ENCODE data around the gene STH.

Gene STH

DNA sequence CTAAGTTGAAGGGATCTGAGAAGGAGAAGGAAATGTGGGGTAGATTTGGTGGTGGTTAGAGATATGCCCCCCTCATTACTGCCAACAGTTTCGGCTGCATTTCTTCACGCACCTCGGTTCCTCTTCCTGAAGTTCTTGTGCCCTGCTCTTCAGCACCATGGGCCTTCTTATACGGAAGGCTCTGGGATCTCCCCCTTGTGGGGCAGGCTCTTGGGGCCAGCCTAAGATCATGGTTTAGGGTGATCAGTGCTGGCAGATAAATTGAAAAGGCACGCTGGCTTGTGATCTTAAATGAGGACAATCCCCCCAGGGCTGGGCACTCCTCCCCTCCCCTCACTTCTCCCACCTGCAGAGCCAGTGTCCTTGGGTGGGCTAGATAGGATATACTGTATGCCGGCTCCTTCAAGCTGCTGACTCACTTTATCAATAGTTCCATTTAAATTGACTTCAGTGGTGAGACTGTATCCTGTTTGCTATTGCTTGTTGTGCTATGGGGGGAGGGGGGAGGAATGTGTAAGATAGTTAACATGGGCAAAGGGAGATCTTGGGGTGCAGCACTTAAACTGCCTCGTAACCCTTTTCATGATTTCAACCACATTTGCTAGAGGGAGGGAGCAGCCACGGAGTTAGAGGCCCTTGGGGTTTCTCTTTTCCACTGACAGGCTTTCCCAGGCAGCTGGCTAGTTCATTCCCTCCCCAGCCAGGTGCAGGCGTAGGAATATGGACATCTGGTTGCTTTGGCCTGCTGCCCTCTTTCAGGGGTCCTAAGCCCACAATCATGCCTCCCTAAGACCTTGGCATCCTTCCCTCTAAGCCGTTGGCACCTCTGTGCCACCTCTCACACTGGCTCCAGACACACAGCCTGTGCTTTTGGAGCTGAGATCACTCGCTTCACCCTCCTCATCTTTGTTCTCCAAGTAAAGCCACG is 28.3 kb downstream of the STH start:
- Histone ChIP-seq H3K9me3 (ENCODE audit: control insufficient read depth, insufficient read depth, low read depth, low read length) (no peaks in the 10 kb centered on the region), H3K4me3 (ENCODE audit: low read depth, low read length) (no peak overlapping the region), H3K27ac (ENCODE audit: extremely low read depth, low read depth, low read length) (no peak overlapping the region), H3K36me3 (ENCODE audit: control insufficient read depth in 2 of 2, insufficient read depth in 1 of 2, low read length in 2 of 2) (peaks cover 3 to 83% of the 10 kb centered on the region in 2 experiments; a peak in 1 of 3 replicates), H3K4me1 (ENCODE audit: control insufficient read depth, insufficient read depth, low read length) (no peaks in the 10 kb centered on the region)
- ChIA-PET CTCF (interaction anchor here (0.5 to 3.9 kb wide), 4 partner anchors 17 to 184 kb away, joined by 3 to 18 read pairs (median 4); no protein-coding TSS in a partner anchor), POLR2A (interaction anchor here (0.6 kb wide), 1 partner anchor 31 kb away, joined by 3 read pairs; no protein-coding TSS in a partner anchor)
- TF ChIP-seq, protein P1, sequence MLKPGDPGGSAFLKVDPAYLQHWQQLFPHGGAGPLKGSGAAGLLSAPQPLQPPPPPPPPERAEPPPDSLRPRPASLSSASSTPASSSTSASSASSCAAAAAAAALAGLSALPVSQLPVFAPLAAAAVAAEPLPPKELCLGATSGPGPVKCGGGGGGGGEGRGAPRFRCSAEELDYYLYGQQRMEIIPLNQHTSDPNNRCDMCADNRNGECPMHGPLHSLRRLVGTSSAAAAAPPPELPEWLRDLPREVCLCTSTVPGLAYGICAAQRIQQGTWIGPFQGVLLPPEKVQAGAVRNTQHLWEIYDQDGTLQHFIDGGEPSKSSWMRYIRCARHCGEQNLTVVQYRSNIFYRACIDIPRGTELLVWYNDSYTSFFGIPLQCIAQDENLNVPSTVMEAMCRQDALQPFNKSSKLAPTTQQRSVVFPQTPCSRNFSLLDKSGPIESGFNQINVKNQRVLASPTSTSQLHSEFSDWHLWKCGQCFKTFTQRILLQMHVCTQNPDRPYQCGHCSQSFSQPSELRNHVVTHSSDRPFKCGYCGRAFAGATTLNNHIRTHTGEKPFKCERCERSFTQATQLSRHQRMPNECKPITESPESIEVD (tag by site-specific recombination; IDR thresholded peaks at IDR 0.05), result no peak
- TF ChIP-seq ZNF621 (tag by site-specific recombination; IDR thresholded peaks at IDR 0.05), result no peak
- no peak for TF ChIP-seq ZNF394 (tag by site-specific recombination; IDR thresholded peaks at IDR 0.05; ENCODE audit: borderline replicate concordance)
- TF ChIP-seq FEZF1 (tag by site-specific recombination; IDR thresholded peaks at IDR 0.05), result no peak
- TF ChIP-seq, protein P2, sequence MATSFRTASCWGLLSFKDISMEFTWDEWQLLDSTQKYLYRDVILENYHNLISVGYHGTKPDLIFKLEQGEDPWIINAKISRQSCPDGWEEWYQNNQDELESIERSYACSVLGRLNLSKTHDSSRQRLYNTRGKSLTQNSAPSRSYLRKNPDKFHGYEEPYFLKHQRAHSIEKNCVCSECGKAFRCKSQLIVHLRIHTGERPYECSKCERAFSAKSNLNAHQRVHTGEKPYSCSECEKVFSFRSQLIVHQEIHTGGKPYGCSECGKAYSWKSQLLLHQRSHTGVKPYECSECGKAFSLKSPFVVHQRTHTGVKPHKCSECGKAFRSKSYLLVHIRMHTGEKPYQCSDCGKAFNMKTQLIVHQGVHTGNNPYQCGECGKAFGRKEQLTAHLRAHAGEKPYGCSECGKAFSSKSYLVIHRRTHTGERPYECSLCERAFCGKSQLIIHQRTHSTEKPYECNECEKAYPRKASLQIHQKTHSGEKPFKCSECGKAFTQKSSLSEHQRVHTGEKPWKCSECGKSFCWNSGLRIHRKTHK (tag by site-specific recombination; IDR thresholded peaks at IDR 0.05), result no peak
- 0 out of 2 replicates have a peak, but pooled peaks have one; percentile 41 for TF ChIP-seq ZNF660 (tag by site-specific recombination; IDR thresholded peaks at IDR 0.05)
- TF ChIP-seq ZNF664 (tag by site-specific recombination; IDR thresholded peaks at IDR 0.05), result no peak
- 0 out of 2 replicates have a peak, but pooled peaks have one; percentile 14 for TF ChIP-seq ZNF600 (tag by site-specific recombination; IDR thresholded peaks at IDR 0.05)

DNA sequence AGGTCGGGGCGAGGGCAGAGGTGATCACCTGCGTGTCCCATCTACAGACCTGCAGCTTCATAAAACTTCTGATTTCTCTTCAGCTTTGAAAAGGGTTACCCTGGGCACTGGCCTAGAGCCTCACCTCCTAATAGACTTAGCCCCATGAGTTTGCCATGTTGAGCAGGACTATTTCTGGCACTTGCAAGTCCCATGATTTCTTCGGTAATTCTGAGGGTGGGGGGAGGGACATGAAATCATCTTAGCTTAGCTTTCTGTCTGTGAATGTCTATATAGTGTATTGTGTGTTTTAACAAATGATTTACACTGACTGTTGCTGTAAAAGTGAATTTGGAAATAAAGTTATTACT is 28.9 kb downstream of the STH start:
- H3K36me3 ChIP-seq (ENCODE audit: control insufficient read depth in 2 of 2, insufficient read depth in 1 of 2, low read length in 2 of 2), result peaks cover 7 to 83% of the 10 kb centered on the region in 2 experiments; a peak in 2 of 3 replicates
- H3K9me3 ChIP-seq (ENCODE audit: control insufficient read depth, insufficient read depth, low read depth, low read length), result no peaks in the 10 kb centered on the region
- no peak overlapping the region for H3K4me3 ChIP-seq (ENCODE audit: low read depth, low read length)
- H3K4me1 ChIP-seq (ENCODE audit: control insufficient read depth, insufficient read depth, low read length), result no peaks in the 10 kb centered on the region
- H3K27ac ChIP-seq (ENCODE audit: extremely low read depth, low read depth, low read length), result no peak overlapping the region
- ChIA-PET POLR2A (no interaction called here), CTCF (interaction anchor here (0.5 to 3.9 kb wide), 4 partner anchors 17 to 183 kb away, joined by 3 to 18 read pairs (median 4); no protein-coding TSS in a partner anchor)
- TF ChIP-seq ZNF146 (tag by site-specific recombination; IDR thresholded peaks at IDR 0.05) (no peak), GLI2 (tag by site-specific recombination; IDR thresholded peaks at IDR 0.05; ENCODE audit: borderline replicate concordance, low read depth) (no peak), ZNF521 (tag by site-specific recombination; IDR thresholded peaks at IDR 0.05) (no peak), ZXDB (tag by site-specific recombination; IDR thresholded peaks at IDR 0.05) (no peak), ZNF560 (tag by site-specific recombination; IDR thresholded peaks at IDR 0.05; ENCODE audit: borderline replicate concordance) (no peak), ZNF266 (tag by site-specific recombination; IDR thresholded peaks at IDR 0.05; ENCODE audit: low read depth) (no peak), ZNF621 (tag by site-specific recombination; IDR thresholded peaks at IDR 0.05) (no peak), ZNF664 (tag by site-specific recombination; IDR thresholded peaks at IDR 0.05) (no peak), ZNF350 (tag by site-specific recombination; IDR thresholded peaks at IDR 0.05) (no peak)

DNA sequence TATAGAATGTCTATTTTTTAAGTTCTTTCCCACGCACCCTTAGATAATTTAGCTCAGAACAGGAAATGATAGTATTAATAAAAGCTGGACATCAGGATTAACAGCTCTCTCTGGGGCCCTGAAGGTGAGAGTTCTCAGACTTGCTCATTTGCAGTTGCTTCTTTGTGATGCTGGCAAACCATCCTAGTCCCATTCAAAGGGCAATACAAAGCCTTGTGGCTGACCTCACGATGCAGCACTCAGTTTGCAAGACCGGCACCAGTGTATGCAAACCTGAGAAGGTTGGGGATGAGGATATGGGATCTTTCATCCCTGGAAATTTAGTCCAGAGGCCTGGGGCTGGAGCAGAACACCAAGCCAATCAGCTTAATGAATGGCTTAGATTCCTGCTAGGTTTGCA is 29.3 kb downstream of the STH start:
- no peak for TF ChIP-seq ZFP3 (tag by site-specific recombination; IDR thresholded peaks at IDR 0.05; ENCODE audit: low read depth)
- 0 out of 2 replicates have a peak, but pooled peaks have one; percentile 6 for TF ChIP-seq ZBTB7A (tag by site-specific recombination; IDR thresholded peaks at IDR 0.05; ENCODE audit: low read depth)
- TF ChIP-seq, protein P3, sequence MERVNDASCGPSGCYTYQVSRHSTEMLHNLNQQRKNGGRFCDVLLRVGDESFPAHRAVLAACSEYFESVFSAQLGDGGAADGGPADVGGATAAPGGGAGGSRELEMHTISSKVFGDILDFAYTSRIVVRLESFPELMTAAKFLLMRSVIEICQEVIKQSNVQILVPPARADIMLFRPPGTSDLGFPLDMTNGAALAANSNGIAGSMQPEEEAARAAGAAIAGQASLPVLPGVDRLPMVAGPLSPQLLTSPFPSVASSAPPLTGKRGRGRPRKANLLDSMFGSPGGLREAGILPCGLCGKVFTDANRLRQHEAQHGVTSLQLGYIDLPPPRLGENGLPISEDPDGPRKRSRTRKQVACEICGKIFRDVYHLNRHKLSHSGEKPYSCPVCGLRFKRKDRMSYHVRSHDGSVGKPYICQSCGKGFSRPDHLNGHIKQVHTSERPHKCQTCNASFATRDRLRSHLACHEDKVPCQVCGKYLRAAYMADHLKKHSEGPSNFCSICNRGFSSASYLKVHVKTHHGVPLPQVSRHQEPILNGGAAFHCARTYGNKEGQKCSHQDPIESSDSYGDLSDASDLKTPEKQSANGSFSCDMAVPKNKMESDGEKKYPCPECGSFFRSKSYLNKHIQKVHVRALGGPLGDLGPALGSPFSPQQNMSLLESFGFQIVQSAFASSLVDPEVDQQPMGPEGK (tag by site-specific recombination; IDR thresholded peaks at IDR 0.05), result no peak
- no peak for TF ChIP-seq MZF1 (tag by site-specific recombination; IDR thresholded peaks at IDR 0.05; ENCODE audit: borderline replicate concordance)
- Histone ChIP-seq H3K27ac (ENCODE audit: extremely low read depth, low read depth, low read length) (no peak overlapping the region), H3K9me3 (ENCODE audit: control insufficient read depth, insufficient read depth, low read depth, low read length) (no peaks in the 10 kb centered on the region), H3K4me1 (ENCODE audit: control insufficient read depth, insufficient read depth, low read length) (no peaks in the 10 kb centered on the region), H3K4me3 (ENCODE audit: low read depth, low read length) (no peak overlapping the region), H3K36me3 (ENCODE audit: control insufficient read depth in 2 of 2, insufficient read depth in 1 of 2, low read length in 2 of 2) (peaks cover 11 to 84% of the 10 kb centered on the region in 2 experiments; a peak in 2 of 3 replicates)
- POLR2A ChIA-PET, result no interaction called here
- CTCF ChIA-PET, result interaction anchor here (1.1 to 3.9 kb wide), 3 partner anchors 16 to 27 kb away, joined by 3 to 18 read pairs (median 3); no protein-coding TSS in a partner anchor

Data from HEK293 (cell line).